Loucy (cell line): ENCODE data around the gene EFCAB5.

Experiments
- CTCF ChIP-seq: fragments of 200-600 bp; sonication (generic); conservative IDR thresholded peaks from 2 replicates; pipeline ENCODE4 v1.5.1; 2014; ENCODE audit warnings: mild to moderate bottlenecking, antibody characterized with exemption, low read length
- EZH2phosphoT487 ChIP-seq: fragments of 200-600 bp; IDR thresholded peaks from 2 replicates; pipeline ENCODE4 v1.6.1; 2018; ENCODE audit warnings: antibody characterized with exemption, mild to moderate bottlenecking, moderate library complexity, borderline replicate concordance

- no peak for TF ChIP-seq EZH2phosphoT487
- no peak for TF ChIP-seq CTCF
These were observed 120.9 kb downstream of the EFCAB5 start for GRCh38 chr17:30062372-30062771.
